ENCODE measurements around the gene CRYBA2.

DNA sequence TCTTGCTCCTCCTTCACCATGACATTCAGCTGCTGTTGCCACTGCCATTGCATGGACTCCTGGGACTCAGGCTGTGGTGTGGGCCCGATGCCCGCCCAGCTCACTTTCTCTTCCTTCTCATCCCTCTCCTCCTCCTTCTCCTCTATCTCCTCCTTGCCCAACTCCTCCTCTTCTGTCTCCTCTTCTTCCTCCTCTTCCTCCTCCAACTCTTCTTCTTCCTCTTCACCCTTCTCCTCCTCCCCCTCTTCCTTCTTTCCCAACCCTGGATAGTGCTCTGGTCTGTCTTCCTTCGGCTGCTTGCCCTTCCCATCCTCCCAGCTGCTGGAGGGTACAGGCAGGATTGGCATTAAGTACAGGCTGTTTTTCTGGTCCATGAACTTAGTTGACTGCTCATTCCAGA lies 10.8 kb upstream of the CRYBA2 start:
- TF ChIP-seq, protein P1, sequence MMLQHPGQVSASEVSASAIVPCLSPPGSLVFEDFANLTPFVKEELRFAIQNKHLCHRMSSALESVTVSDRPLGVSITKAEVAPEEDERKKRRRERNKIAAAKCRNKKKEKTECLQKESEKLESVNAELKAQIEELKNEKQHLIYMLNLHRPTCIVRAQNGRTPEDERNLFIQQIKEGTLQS (IDR thresholded peaks at IDR 0.05): no peak
- TF ChIP-seq, protein P1 (CRISPR knock-in tag; conservative IDR thresholded peaks at IDR 0.05): no peak
- TF ChIP-seq ZFP30 (CRISPR knock-in tag; IDR thresholded peaks at IDR 0.05; ENCODE audit: borderline replicate concordance): no peak
- TF ChIP-seq ZNF583 (CRISPR knock-in tag; IDR thresholded peaks at IDR 0.05): no peak
- no peak for TF ChIP-seq FOXM1 (IDR thresholded peaks at IDR 0.05; ENCODE audit: low read depth)
- no peak for TF ChIP-seq FOXM1 (CRISPR knock-in tag; IDR thresholded peaks at IDR 0.05; ENCODE audit: low read depth)
- no peak for TF ChIP-seq POLR2A (conservative IDR thresholded peaks at IDR 0.05)
- no peak for TF ChIP-seq ZNF76 (CRISPR knock-in tag; IDR thresholded peaks at IDR 0.05; ENCODE audit: borderline replicate concordance)
- TF ChIP-seq EWSR1 (IDR thresholded peaks at IDR 0.05; ENCODE audit: borderline replicate concordance, low read depth, partially characterized antibody): no peak
- TF ChIP-seq, protein P2, sequence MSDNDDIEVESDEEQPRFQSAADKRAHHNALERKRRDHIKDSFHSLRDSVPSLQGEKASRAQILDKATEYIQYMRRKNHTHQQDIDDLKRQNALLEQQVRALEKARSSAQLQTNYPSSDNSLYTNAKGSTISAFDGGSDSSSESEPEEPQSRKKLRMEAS (CRISPR knock-in tag; IDR thresholded peaks at IDR 0.05): no peak
- TF ChIP-seq CBX2 (IDR thresholded peaks at IDR 0.05; ENCODE audit: insufficient read depth, low read length, poor library complexity, severe bottlenecking): no peak
- no peak for TF ChIP-seq RAD21 (CRISPR knock-in tag; conservative IDR thresholded peaks at IDR 0.05 in 1 of 2, IDR thresholded peaks at IDR 0.05 in 1 of 2)
- TF ChIP-seq, protein P3, sequence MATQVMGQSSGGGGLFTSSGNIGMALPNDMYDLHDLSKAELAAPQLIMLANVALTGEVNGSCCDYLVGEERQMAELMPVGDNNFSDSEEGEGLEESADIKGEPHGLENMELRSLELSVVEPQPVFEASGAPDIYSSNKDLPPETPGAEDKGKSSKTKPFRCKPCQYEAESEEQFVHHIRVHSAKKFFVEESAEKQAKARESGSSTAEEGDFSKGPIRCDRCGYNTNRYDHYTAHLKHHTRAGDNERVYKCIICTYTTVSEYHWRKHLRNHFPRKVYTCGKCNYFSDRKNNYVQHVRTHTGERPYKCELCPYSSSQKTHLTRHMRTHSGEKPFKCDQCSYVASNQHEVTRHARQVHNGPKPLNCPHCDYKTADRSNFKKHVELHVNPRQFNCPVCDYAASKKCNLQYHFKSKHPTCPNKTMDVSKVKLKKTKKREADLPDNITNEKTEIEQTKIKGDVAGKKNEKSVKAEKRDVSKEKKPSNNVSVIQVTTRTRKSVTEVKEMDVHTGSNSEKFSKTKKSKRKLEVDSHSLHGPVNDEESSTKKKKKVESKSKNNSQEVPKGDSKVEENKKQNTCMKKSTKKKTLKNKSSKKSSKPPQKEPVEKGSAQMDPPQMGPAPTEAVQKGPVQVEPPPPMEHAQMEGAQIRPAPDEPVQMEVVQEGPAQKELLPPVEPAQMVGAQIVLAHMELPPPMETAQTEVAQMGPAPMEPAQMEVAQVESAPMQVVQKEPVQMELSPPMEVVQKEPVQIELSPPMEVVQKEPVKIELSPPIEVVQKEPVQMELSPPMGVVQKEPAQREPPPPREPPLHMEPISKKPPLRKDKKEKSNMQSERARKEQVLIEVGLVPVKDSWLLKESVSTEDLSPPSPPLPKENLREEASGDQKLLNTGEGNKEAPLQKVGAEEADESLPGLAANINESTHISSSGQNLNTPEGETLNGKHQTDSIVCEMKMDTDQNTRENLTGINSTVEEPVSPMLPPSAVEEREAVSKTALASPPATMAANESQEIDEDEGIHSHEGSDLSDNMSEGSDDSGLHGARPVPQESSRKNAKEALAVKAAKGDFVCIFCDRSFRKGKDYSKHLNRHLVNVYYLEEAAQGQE (IDR thresholded peaks at IDR 0.05; ENCODE audit: borderline replicate concordance): no peak
- TF ChIP-seq, protein P3 (CRISPR knock-in tag; IDR thresholded peaks at IDR 0.05; ENCODE audit: low read depth): no peak
- no peak for TF ChIP-seq ZBED1 (IDR thresholded peaks at IDR 0.05)
- no peak for TF ChIP-seq FOXA1 (IDR thresholded peaks at IDR 0.05; ENCODE audit: borderline replicate concordance)

All from K562 (cell line).